SK-N-SH treated with all-trans-retinoic acid at 6 μM for 48 hours (cell line): ENCODE measurements around the gene CEMIP2.
"Not testable (repeated sequence)": the region's sequence is repeated elsewhere in the genome, so short reads cannot be mapped to it uniquely, and the experiment has no call there.

ENCODE experiments used
- ATAC-seq: fragments of 200-7000 bp; cut with Tn5 transposase; 3 replicates; pipeline ENCODE4 v1.9.1; 2020; ENCODE audit warnings: mild to moderate bottlenecking, moderate library complexity
- ARNTL ChIP-seq: fragments of 450-650 bp; formaldehyde crosslinking; IDR thresholded peaks from 2 replicates; pipeline ENCODE4 v1.5.0; 2020; ENCODE audit warnings: low read depth, mild to moderate bottlenecking, moderate library complexity, borderline replicate concordance
- BACH2 ChIP-seq: fragments of 250-450 bp; sonication (Bioruptor Pico); IDR thresholded peaks from 2 replicates; pipeline ENCODE4 v1.9.0; 2021; ENCODE audit warnings: mild to moderate bottlenecking, borderline replicate concordance
- CREB5 ChIP-seq: fragments of 250-450 bp; sonication (Bioruptor Pico); IDR thresholded peaks from 2 replicates; pipeline ENCODE4 v1.5.1; 2020; ENCODE audit warnings: low read depth, mild to moderate bottlenecking, moderate library complexity
- CSDC2 ChIP-seq: fragments of 250-450 bp; sonication (Bioruptor Pico); IDR thresholded peaks from 2 replicates; pipeline ENCODE4 v1.5.0; 2020; ENCODE audit warnings: mild to moderate bottlenecking, moderate library complexity
- ESRRG ChIP-seq: fragments of 250-450 bp; sonication (Bioruptor Pico); IDR thresholded peaks from 2 replicates; pipeline ENCODE4 v1.6.1; 2021; ENCODE audit warnings: mild to moderate bottlenecking
- GLIS3 ChIP-seq: fragments of 250-450 bp; sonication (Bioruptor Pico); IDR thresholded peaks from 2 replicates; pipeline ENCODE4 v1.5.0; 2020; ENCODE audit warnings: mild to moderate bottlenecking, moderate library complexity
- ISL1 ChIP-seq: fragments of 250-450 bp; sonication (Bioruptor Pico); IDR thresholded peaks from 2 replicates; pipeline ENCODE4 v2.1.2; 2022; ENCODE audit warnings: mild to moderate bottlenecking, moderate library complexity
- OSR1 ChIP-seq: fragments of 250-450 bp; sonication (Bioruptor Pico); IDR thresholded peaks from 2 replicates; pipeline ENCODE4 v1.8.0; 2022; ENCODE audit warnings: moderate library complexity, mild to moderate bottlenecking, inconsistent platforms
- PATZ1 ChIP-seq: fragments of 250-450 bp; sonication (Bioruptor Pico); IDR thresholded peaks from 2 replicates; pipeline ENCODE4 v1.8.0; 2020; ENCODE audit warnings: mild to moderate bottlenecking, moderate library complexity, borderline replicate concordance
- POU6F1 ChIP-seq: fragments of 250-450 bp; sonication (Bioruptor Pico); IDR thresholded peaks from 2 replicates; pipeline ENCODE4 v1.8.0; 2021; ENCODE audit warnings: low read depth, mild to moderate bottlenecking, moderate library complexity, borderline replicate concordance
- PPARA ChIP-seq: fragments of 250-450 bp; sonication (Bioruptor Pico); IDR thresholded peaks from 2 replicates; pipeline ENCODE4 v1.5.0; 2020; ENCODE audit warnings: mild to moderate bottlenecking, borderline replicate concordance
- RARB ChIP-seq: fragments of 250-450 bp; sonication (Bioruptor Pico); IDR thresholded peaks from 2 replicates; pipeline ENCODE4 v1.8.0; 2021; ENCODE audit warnings: mild to moderate bottlenecking, moderate library complexity
- SNAI2 ChIP-seq: fragments of 250-450 bp; sonication (Bioruptor Pico); IDR thresholded peaks from 2 replicates; pipeline ENCODE4 v1.5.0; 2020; ENCODE audit warnings: mild to moderate bottlenecking, moderate library complexity
- TCF4 ChIP-seq: fragments of 250-450 bp; sonication (Bioruptor Pico); IDR thresholded peaks from 2 replicates; pipeline ENCODE4 v1.8.0; 2021; ENCODE audit warnings: mild to moderate bottlenecking, moderate library complexity, borderline replicate concordance
- TOX ChIP-seq: fragments of 250-450 bp; sonication (Bioruptor Pico); IDR thresholded peaks from 2 replicates; pipeline ENCODE4 v1.8.0; 2021; ENCODE audit warnings: mild to moderate bottlenecking, moderate library complexity, borderline replicate concordance
- ZC3H10 ChIP-seq: fragments of 250-450 bp; sonication (Bioruptor Pico); IDR thresholded peaks from 2 replicates; pipeline ENCODE4 v1.5.1; 2021; ENCODE audit warnings: mild to moderate bottlenecking, moderate library complexity
- ZFP3 ChIP-seq: fragments of 250-450 bp; sonication (Bioruptor Pico); IDR thresholded peaks from 2 replicates; pipeline ENCODE4 v1.5.0; 2020; ENCODE audit warnings: mild to moderate bottlenecking, moderate library complexity
- ZFP30 ChIP-seq: fragments of 450-650 bp; formaldehyde crosslinking; IDR thresholded peaks from 2 replicates; pipeline ENCODE4 v1.5.0; 2022; ENCODE audit warnings: mild to moderate bottlenecking, moderate library complexity
- ZNF565 ChIP-seq: fragments of 450-650 bp; formaldehyde crosslinking; conservative IDR thresholded peaks from 2 replicates; pipeline ENCODE4 v1.5.0; 2020; ENCODE audit warnings: low read depth, mild to moderate bottlenecking, moderate library complexity
- ZNF70 ChIP-seq: fragments of 450-650 bp; formaldehyde crosslinking; IDR thresholded peaks from 2 replicates; pipeline ENCODE4 v1.5.0; 2020; ENCODE audit warnings: mild to moderate bottlenecking, moderate library complexity

CEMIP2 gene

GRCh38 chr9:71663216-71663615 is 105.1 kb downstream of the CEMIP2 start:
- ATAC-seq, result no peak

GRCh38 chr9:71662082-71662481 is 106.2 kb downstream of the CEMIP2 start:
- TF ChIP-seq GLIS3 (no peak), TCF4 (CRISPR knock-in tag) (no peak), POU6F1 (CRISPR knock-in tag) (no peak), CREB5 (CRISPR knock-in tag) (no peak), PPARA (no peak), BACH2 (CRISPR knock-in tag) (no peak), ZFP3 (CRISPR knock-in tag) (no peak), TOX (CRISPR knock-in tag) (no peak)
- ATAC-seq, result no peak

More at GRCh38 chr9:71663216-71663615, 105.1 kb downstream of the CEMIP2 start:
- TF ChIP-seq ARNTL (CRISPR knock-in tag) (no peak), POU6F1 (CRISPR knock-in tag) (no peak), ZFP30 (no peak), SNAI2 (CRISPR knock-in tag) (no peak), CREB5 (CRISPR knock-in tag) (no peak), TCF4 (CRISPR knock-in tag) (no peak), CSDC2 (CRISPR knock-in tag) (no peak), RARB (no peak), PPARA (no peak), PATZ1 (CRISPR knock-in tag) (no peak), ISL1 (CRISPR knock-in tag) (no peak), ZC3H10 (CRISPR knock-in tag) (no peak)

- ATAC-seq, result not testable (repeated sequence)
These were observed 111.0 kb downstream of the CEMIP2 start for GRCh38 chr9:71657276-71657675.

- TF ChIP-seq CREB5 (CRISPR knock-in tag) (no peak), ZNF565 (no peak), ZC3H10 (CRISPR knock-in tag) (no peak), ZNF70 (no peak), BACH2 (CRISPR knock-in tag) (no peak), GLIS3 (no peak), CSDC2 (CRISPR knock-in tag) (no peak), OSR1 (CRISPR knock-in tag) (no peak), RARB (no peak), TCF4 (CRISPR knock-in tag) (no peak), ZFP30 (no peak), ESRRG (no peak), SNAI2 (CRISPR knock-in tag) (no peak), TOX (CRISPR knock-in tag) (no peak), ZFP3 (CRISPR knock-in tag) (no peak), POU6F1 (CRISPR knock-in tag) (no peak), ARNTL (CRISPR knock-in tag) (no peak), ISL1 (CRISPR knock-in tag) (no peak), PATZ1 (CRISPR knock-in tag) (no peak)
- no peak for ATAC-seq
These were observed 111.8 kb downstream of the CEMIP2 start for GRCh38 chr9:71656496-71656895.
